Measurements from ENCODE around the gene TEX35.

Gene TEX35

DNA sequence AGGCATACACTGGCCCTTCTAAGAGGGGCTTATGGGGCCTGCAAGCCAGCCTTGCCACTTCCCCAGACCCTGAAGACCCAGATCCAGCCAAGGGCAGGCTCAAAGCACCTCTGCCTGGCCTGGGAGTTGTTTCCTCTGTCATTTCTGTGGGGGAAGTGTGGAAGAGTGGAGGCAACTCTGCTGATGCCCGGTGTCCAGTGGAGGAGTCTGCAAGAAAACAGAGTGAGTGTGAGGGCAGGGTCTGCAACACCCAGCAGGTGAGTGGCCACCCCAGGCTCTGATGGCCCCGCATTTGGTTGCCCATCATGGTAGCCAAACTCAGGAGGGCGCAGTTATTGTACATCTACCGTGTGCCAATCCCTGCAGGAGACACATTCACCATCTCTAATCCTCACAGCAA is 24.5 kb upstream of the TEX35 start:
- Mint-ChIP-seq H3K9me3 (no peaks in the 10 kb centered on the region), H3K27ac (no peak overlapping the region), H3K4me3 (no peak overlapping the region), H3K4me1 (ENCODE audit: low read depth) (no peaks in the 10 kb centered on the region), H3K36me3 (ENCODE audit: low read depth) (no peaks in the 10 kb centered on the region), H3K27me3 (peaks cover 18% of the 10 kb centered on the region)
- DNase-seq = no peak

DNA sequence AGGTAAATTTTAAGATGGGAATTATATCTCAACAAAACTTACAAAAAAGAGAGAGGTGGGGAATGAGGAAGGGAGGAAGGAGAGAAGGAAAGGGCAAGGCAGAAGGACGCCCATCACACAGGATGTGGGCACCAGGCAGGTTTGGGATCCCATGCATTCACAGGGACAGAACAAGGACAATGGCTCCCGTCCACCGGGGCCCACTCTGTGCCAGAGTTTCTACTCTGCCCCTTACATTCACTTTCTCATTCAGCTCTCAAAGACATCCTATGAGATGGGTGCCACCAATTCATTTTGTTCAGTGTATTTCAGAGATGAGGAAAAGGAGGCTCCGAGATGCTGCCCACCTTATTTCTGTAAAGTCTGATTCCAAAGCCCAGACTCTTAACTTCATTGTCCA is 23.5 kb upstream of the TEX35 start:
- Mint-ChIP-seq H3K4me1 (ENCODE audit: low read depth) (no peaks in the 10 kb centered on the region), H3K36me3 (ENCODE audit: low read depth) (no peaks in the 10 kb centered on the region), H3K4me3 (no peak overlapping the region), H3K27ac (no peak overlapping the region), H3K9me3 (no peaks in the 10 kb centered on the region), H3K27me3 (peaks cover 18% of the 10 kb centered on the region)
- no peak for DNase-seq

DNA sequence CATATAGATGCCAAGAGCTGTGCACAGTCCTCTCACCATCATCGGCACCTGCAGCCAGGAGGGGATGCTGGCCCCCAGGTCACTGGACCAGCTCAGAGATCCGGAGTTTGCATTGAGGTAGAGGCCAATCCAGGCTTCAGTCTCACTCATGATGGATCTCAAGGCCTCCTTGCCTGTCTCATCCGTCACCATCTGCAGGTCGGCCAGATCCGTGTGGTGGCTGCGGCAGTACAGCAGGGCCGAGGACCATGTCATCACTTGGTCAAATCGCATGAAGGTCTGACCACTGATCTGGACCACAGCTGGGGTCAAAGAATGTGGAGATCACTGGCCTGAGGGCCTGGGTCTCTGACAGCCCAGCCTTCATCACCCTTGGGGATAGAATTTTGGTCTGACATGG is 22.8 kb upstream of the TEX35 start:
- Mint-ChIP-seq H3K27ac (no peak overlapping the region), H3K36me3 (ENCODE audit: low read depth) (no peaks in the 10 kb centered on the region), H3K27me3 (peaks cover 18% of the 10 kb centered on the region), H3K4me3 (no peak overlapping the region), H3K9me3 (no peaks in the 10 kb centered on the region), H3K4me1 (ENCODE audit: low read depth) (no peaks in the 10 kb centered on the region)
- no peak for DNase-seq

DNA sequence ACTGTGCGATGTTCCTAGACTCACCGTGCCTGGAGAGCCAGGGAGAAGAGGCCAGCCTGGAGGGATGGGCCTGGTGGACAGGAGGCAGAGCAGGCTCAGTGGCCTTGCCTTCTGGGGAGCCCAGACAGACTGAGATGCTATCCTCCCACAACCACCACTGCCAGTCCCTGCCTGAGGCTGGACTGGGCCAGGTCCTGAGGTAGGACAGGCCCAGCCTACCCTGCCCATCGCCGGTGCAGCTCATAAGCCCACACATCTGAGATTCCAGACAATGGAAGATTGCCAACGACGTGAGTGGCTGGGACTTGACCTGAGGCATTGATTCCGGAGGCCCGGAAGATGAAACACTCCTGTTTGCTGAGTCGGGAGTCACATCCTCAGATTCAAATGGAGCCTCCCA is 21.9 kb upstream of the TEX35 start:
- H3K27ac Mint-ChIP-seq = no peak overlapping the region
- H3K36me3 Mint-ChIP-seq (ENCODE audit: low read depth) = no peaks in the 10 kb centered on the region
- no peaks in the 10 kb centered on the region for H3K4me1 Mint-ChIP-seq (ENCODE audit: low read depth)
- H3K4me3 Mint-ChIP-seq = no peak overlapping the region
- H3K27me3 Mint-ChIP-seq = peaks cover 18% of the 10 kb centered on the region
- no peaks in the 10 kb centered on the region for H3K9me3 Mint-ChIP-seq
- no peak for DNase-seq

DNA sequence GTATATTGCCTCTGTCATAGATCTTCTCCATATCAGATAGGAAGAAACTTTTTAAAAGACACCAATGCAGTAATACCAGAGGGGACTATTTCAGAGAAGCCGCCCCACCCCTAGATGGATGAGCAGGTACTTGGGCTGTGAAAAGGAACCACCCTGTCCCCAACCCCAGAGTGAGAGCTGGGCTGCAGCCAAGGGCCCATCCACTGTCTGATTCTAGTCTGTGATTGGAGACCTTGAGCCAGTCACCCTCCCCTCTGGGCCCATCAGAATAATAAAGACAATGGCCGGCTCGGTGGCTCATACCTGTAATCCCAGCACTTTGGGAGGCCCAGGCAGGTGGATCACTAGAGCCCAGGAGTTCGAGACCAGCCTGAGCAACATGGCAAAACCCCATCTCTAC is 21.2 kb upstream of the TEX35 start:
- Mint-ChIP-seq H3K4me3 (no peak overlapping the region), H3K9me3 (no peaks in the 10 kb centered on the region)

DNA sequence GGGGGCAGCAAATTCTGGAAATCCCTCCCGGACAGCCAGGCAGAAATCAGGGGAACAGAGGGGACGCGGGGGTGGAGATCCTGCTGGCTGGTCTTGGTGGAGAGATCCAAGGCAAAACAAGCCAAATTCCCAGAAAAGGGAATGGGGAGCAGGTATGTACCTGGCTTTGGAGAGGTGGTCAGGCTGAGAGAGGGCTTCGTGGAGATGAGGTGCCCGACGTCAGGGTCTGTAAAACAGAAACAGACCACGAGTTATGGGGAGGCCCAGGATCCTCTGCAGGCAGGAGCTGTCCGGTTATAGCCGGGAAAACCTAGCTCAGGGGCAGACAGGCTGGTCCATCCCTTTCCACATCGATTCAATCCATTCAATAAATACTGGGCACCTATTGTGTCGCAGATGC is 20.6 kb upstream of the TEX35 start:
- no peaks in the 10 kb centered on the region for H3K9me3 Mint-ChIP-seq
- no peaks in the 10 kb centered on the region for H3K36me3 Mint-ChIP-seq (ENCODE audit: low read depth)
- no peak for DNase-seq
- H3K4me3 Mint-ChIP-seq = no peak overlapping the region
- peaks cover 14% of the 10 kb centered on the region for H3K27me3 Mint-ChIP-seq
- no peak overlapping the region for H3K27ac Mint-ChIP-seq
- no peaks in the 10 kb centered on the region for H3K4me1 Mint-ChIP-seq (ENCODE audit: low read depth)

More for the DNA sequence above, 21.2 kb upstream of the TEX35 start:
- Mint-ChIP-seq H3K27ac (no peak overlapping the region), H3K4me1 (ENCODE audit: low read depth) (no peaks in the 10 kb centered on the region), H3K36me3 (ENCODE audit: low read depth) (no peaks in the 10 kb centered on the region), H3K27me3 (peaks cover 18% of the 10 kb centered on the region)
- DNase-seq = no peak

DNA sequence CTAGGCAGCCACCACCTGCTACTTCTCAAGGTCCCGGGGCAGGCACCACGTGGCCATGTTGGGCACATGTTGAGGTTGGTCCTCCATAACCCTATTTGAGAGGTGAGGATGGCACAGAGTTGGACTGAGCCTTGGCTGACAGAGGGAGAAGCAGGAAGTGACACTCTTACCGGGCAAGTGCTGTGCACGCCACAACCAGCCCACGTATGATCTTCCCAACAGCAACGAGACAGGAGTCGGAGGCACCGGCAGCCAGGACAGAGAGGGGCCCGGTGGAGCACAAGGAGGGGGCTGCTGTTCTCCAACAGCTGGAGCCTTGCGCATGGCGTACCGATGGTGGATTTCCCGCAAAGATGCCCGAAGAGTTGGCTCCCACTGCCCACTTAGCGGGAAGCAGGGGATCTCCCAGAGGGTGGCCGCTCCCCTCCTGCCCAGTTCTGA is 19.6 kb upstream of the TEX35 start:
- no peaks in the 10 kb centered on the region for H3K9me3 Mint-ChIP-seq
- H3K4me3 Mint-ChIP-seq = no peak overlapping the region
- peaks cover 5% of the 10 kb centered on the region for H3K27me3 Mint-ChIP-seq
- no peak overlapping the region for H3K27ac Mint-ChIP-seq
- H3K36me3 Mint-ChIP-seq (ENCODE audit: low read depth) = no peaks in the 10 kb centered on the region
- no peaks in the 10 kb centered on the region for H3K4me1 Mint-ChIP-seq (ENCODE audit: low read depth)
- no peak for DNase-seq

DNA sequence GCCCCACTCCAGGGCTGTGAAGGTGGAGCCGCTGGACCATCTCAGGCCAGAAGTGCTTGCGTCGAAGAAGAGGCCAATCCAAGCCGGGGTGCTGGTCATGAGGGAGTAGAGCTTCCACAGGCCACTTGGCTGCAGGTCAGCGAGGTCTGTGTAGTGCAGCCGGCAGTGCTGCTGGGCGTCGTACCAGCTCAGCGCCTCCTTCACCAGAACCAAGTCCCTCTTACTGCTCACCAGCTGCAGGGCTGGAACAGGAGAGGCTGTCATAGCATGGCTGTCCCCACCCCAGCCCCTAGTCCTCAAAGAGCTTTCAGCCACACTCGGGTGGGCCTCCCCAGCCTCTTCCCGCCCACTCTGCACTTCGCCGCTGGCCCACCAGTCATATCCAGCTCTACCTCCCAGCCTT is 18.3 kb upstream of the TEX35 start:
- no peak overlapping the region for H3K27ac Mint-ChIP-seq
- no peaks in the 10 kb centered on the region for H3K27me3 Mint-ChIP-seq
- H3K9me3 Mint-ChIP-seq = no peaks in the 10 kb centered on the region
- no peak for DNase-seq
- H3K36me3 Mint-ChIP-seq (ENCODE audit: low read depth) = no peaks in the 10 kb centered on the region
- no peak overlapping the region for H3K4me3 Mint-ChIP-seq
- no peaks in the 10 kb centered on the region for H3K4me1 Mint-ChIP-seq (ENCODE audit: low read depth)

DNA sequence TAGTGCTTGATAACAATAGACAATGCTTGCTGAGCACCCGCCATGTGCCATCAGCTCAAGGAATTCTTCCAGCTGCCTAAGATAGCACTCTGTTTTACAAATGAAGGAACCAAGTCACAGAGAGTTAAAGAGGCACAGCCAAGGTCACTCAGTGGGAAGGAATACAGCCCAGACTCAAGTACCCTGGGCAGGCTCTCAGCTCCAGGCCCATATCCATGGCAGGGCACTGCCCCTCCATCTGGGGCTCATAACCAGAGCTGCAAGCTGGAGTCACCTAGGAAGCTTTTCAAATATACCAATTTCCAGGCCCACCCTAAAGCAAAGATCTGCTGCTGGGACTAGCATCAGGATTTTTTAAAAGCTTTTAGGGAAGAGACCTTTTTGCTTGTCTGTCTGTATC is 17.8 kb upstream of the TEX35 start:
- Mint-ChIP-seq H3K4me3 (no peak overlapping the region), H3K4me1 (ENCODE audit: low read depth) (no peaks in the 10 kb centered on the region), H3K27ac (no peak overlapping the region), H3K9me3 (no peaks in the 10 kb centered on the region), H3K36me3 (ENCODE audit: low read depth) (no peaks in the 10 kb centered on the region), H3K27me3 (no peaks in the 10 kb centered on the region)
- no peak for DNase-seq

DNA sequence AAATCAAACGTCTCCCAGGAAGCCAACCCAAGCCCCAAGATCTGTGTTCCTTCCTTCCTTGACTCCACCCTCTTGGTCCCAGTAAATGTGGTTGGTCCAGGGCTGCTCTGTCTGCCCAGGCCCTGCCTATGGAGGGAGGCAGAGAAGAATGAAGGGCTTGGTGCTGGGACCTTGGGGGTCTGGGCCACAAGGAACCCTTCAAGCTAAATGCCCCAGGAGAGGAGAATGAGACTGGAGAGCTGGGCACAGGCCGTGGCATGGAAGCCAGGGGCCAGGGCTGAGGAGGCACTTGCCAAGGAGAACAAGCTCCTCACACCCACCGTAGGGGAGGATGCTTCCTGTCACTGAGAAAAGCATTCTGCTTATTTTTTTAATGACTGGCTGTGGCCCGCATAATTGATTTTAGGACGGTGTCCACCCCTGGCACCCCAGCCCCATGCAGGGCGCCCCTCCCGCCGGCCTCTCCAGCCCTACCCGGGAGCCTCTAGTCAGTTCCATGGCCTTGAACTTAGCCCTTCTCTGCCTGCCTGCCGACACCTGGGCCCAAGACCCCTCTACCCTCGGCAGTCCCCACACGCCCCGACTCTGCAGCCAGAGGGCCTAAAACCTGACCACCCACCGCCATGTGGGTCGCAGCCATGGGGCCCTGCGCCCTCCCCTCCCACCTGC is 17.0 kb upstream of the TEX35 start:
- Mint-ChIP-seq H3K9me3 (no peaks in the 10 kb centered on the region), H3K27me3 (no peaks in the 10 kb centered on the region), H3K4me3 (no peak overlapping the region), H3K36me3 (ENCODE audit: low read depth) (no peaks in the 10 kb centered on the region), H3K27ac (no peak overlapping the region), H3K4me1 (ENCODE audit: low read depth) (no peaks in the 10 kb centered on the region)
- DNase-seq = no peak

DNA sequence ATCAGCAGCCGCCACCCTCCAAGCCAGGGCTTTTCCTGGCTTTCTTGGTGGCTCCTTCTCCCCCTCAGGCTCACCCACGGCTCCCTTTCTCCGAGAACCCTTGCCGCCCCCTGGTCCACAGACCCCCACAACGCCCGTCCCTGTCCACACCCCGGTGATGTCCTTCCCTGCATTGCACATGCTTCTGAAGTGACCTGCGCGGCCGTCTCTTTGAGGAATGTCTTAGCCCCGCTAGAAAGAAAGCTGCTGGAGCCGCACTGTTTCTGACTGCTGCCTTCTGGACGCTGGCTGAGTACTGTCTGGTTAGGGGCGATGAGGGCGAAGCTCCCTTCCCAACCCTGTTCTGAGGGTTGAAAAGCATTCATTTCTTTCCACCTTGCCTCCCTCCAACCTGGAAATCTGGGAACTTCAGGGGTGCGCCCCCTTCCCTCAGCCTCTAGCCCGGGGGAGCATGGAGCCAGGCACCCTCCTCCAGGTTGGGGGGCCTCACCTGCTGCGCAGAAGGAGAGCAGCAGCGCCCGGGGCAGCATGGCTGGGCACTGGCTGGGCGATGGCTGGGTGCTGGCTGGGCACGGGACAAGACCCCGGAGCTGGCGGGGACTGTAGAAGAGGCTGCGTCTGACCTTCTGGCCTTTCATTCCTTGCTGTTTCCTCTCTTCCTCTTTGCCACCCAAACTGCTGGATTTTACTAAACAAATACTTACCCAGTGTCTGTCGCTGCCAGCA is 16.3 kb upstream of the TEX35 start, which contains the start of gene CLEC20A:
Gene CLEC20A (minus strand): TSS at position 555 of the 726 bp plus-strand sequence. CDS start 25 bp downstream, at position 530.
- no peak within 1 kb of the TSS for H3K4me3 Mint-ChIP-seq
- no peaks in the 10 kb centered on the region for H3K27me3 Mint-ChIP-seq
- H3K9me3 Mint-ChIP-seq = no peaks in the 10 kb centered on the region
- H3K4me1 Mint-ChIP-seq (ENCODE audit: low read depth) = no peaks in the 10 kb centered on the region
- H3K27ac Mint-ChIP-seq = no peak within 1 kb of the TSS
- DNase-seq = no peak
- no peaks in the 10 kb centered on the region for H3K36me3 Mint-ChIP-seq (ENCODE audit: low read depth)

DNA sequence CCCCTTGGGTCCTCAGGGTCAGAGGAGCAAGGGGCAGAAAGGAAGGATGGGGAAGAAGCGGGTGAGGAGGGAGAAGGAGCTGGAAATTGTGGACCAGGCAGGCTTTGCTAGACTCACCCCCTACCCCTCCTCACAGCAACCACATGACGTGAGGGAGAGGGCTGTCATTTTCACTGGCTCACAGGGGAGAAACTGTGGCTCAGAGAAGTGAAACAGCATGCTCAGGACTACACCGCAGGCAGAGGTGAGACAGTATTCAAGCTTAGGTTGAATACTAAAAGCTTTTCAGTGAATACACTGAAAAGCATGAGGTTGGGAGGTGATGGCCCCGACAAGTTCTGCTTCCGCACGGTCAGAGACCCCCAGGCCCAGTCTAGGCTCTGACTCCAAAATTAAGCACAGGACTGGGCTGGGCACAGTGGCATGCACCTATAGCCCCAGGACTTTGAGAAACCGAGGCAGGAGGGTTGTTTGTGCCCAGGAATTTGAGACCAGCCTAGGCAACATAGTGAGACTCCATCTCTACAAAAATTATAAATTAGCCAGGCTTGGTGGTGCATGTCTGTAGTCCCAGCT is 14.9 kb upstream of the TEX35 start:
- Mint-ChIP-seq H3K4me3 (no peak overlapping the region), H3K4me1 (ENCODE audit: low read depth) (no peaks in the 10 kb centered on the region)

DNA sequence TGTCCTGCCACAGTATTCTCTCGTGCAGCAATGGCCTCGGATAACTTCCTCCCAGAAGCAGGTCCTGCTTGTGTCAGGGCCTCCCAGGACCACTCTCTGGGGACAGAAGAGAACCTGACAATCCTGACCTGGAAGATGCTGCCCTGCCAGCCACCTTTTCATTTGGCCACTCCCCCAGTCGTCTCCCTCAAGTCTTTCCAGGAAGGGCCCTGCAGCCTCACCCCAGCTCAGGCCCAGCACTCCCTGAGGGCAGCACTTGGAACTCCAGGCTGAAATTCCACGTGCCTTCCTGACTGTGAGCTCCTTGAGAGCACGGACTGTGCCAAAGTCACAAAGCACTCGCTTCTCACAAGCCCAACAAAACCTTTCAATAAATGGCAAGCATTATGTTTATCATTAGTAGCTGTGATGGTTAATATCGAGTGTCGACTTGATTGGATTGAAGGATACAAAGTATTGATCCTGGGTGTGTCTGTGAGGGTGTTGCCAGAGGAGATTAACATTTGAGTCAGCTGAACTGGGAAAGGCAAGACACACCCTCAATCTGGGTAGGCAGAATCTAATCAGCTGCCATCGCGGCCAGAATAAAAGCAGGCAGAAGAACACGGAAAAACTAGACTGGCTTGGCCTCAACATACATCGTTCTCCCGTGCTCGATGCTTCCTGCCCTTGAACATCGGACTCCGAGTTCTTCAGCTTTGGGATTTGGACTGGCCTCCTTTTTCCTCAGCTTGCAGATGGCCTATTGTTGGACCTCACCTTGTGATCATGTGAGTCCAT is 13.8 kb upstream of the TEX35 start:
- no peak for DNase-seq
- H3K36me3 Mint-ChIP-seq (ENCODE audit: low read depth) = no peaks in the 10 kb centered on the region
- no peaks in the 10 kb centered on the region for H3K9me3 Mint-ChIP-seq
- H3K4me1 Mint-ChIP-seq (ENCODE audit: low read depth) = no peaks in the 10 kb centered on the region
- H3K27me3 Mint-ChIP-seq = peaks cover 4% of the 10 kb centered on the region
- no peak overlapping the region for H3K4me3 Mint-ChIP-seq
- no peak overlapping the region for H3K27ac Mint-ChIP-seq

More for the DNA sequence above, 14.9 kb upstream of the TEX35 start:
- H3K27ac Mint-ChIP-seq = no peak overlapping the region
- no peak for DNase-seq
- no peaks in the 10 kb centered on the region for H3K9me3 Mint-ChIP-seq
- H3K36me3 Mint-ChIP-seq (ENCODE audit: low read depth) = no peaks in the 10 kb centered on the region
- H3K27me3 Mint-ChIP-seq = peaks cover 4% of the 10 kb centered on the region

DNA sequence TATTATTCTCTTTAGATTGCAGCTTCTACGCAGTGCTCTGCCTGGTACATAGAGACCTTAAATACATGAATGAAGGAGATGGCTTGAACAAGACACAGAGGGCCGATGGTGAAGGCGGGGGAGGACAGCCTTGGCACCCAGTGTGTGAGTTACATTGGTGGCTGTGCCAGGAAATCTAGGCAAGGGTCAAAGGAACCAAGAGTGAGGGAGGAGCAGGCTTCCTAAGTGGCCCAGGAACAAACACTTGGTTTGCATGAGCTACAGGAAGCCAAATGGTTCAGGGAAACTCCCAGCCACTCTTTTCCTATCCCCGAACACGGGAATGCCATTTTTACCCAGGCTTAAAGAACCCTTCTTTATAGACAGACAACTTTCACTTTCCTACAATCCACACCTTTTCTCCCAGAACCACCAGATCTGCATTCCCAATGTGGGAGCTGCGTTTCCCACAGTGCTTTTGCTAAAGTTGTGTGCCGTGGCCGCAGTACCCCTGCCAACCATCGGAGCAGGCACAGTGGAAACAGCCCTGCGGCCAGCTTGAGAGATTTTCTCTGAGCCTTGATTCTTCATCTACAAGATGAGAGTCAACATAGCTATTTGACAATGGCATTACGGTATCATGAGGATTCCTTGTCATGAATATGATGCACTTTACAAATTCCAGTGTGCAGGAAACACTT is 12.7 kb upstream of the TEX35 start:
- no peak for DNase-seq
- Mint-ChIP-seq H3K36me3 (ENCODE audit: low read depth) (no peaks in the 10 kb centered on the region), H3K27ac (no peak overlapping the region)

More for the DNA sequence above, 12.7 kb upstream of the TEX35 start:
- no peak overlapping the region for H3K4me3 Mint-ChIP-seq
- H3K9me3 Mint-ChIP-seq = no peaks in the 10 kb centered on the region
- no peaks in the 10 kb centered on the region for H3K4me1 Mint-ChIP-seq (ENCODE audit: low read depth)
- H3K27me3 Mint-ChIP-seq = peaks cover 4% of the 10 kb centered on the region

Data from activated T-cell treated with anti-CD3 and anti-CD28 coated beads, Interleukin-2, amount 50 U/mL, for 24 hours (primary cell).